NCI-H1436 (cell line): ENCODE results near the gene CTBP2.
A peak's percentile ranks its signal among the peaks of the same experiment; 100 is the strongest.
"Not testable (repeated sequence)": the region's sequence is repeated elsewhere in the genome, so short reads cannot be mapped to it uniquely, and the experiment has no call there.

Source experiments
- DNase-seq: peaks from one replicate; lab custom pipeline; 2025; lab: John Stamatoyannopoulos, UW

CTBP2 gene

GRCh38 chr10:125064681-125065492, 95.5 kb downstream of the CTBP2 start:
- DNase-seq, result no peak

- no peak for DNase-seq
Measured at GRCh38 chr10:125063256-125063925, 97.0 kb downstream of the CTBP2 start.

GRCh38 chr10:125062914-125063230, 97.5 kb downstream of the CTBP2 start:
- DNase-seq, result no peak

GRCh38 chr10:125062227-125062913, 98.0 kb downstream of the CTBP2 start:
- DNase-seq, result no peak

GRCh38 chr10:125061557-125062226, 98.7 kb downstream of the CTBP2 start:
- DNase-seq, result no peak

- peak; percentile 67 for DNase-seq
Measured at GRCh38 chr10:125060826-125061556, 99.4 kb downstream of the CTBP2 start.

GRCh38 chr10:125060482-125060825, 99.9 kb downstream of the CTBP2 start:
- DNase-seq, result no peak

GRCh38 chr10:125060026-125060425, 100.3 kb downstream of the CTBP2 start:
- no peak for DNase-seq

GRCh38 chr10:125059348-125059747, 101.0 kb downstream of the CTBP2 start:
- not testable (repeated sequence) for DNase-seq

- no peak for DNase-seq
Measured at GRCh38 chr10:125057158-125058001, 103.0 kb downstream of the CTBP2 start.

GRCh38 chr10:125056161-125057132, 103.9 kb downstream of the CTBP2 start:
- DNase-seq, result no peak

- no peak for DNase-seq
Measured at GRCh38 chr10:125055446-125055845, 104.9 kb downstream of the CTBP2 start.

- no peak for DNase-seq
Measured at GRCh38 chr10:125054669-125055268, 105.6 kb downstream of the CTBP2 start.

- no peak for DNase-seq
Measured at GRCh38 chr10:125054216-125054615, 106.1 kb downstream of the CTBP2 start.

- no peak for DNase-seq
Measured at GRCh38 chr10:125052146-125052545, 108.2 kb downstream of the CTBP2 start.

- DNase-seq, result no peak
Measured at GRCh38 chr10:125050383-125050782, 110.0 kb downstream of the CTBP2 start.

- DNase-seq, result no peak
Measured at GRCh38 chr10:125049216-125049881, 111.0 kb downstream of the CTBP2 start.

GRCh38 chr10:125048094-125048864, 112.1 kb downstream of the CTBP2 start:
- peak; percentile 65 for DNase-seq
